Esophagus squamous epithelium (tissue), 4 donors: ENCODE measurements around the gene NUP210.

ENCODE experiments used
- CTCF ChIP-seq, 6 experiments: fragments of 450-650 bp in 4 of 6; fragments of 200-600 bp in 2 of 6; sonication (generic) in 2 of 6; IDR thresholded peaks; one replicate each; pipeline ENCODE4 v1.5.1; 2016 to 2019; ENCODE audit warnings: antibody characterized with exemption in 6 of 6, mild to moderate bottlenecking in 4 of 6, moderate library complexity in 4 of 6
- POLR2A ChIP-seq, 4 donors: fragments of 450-650 bp; IDR thresholded peaks; one replicate each; pipeline ENCODE4 v1.6.1; 2017; ENCODE audit warnings: antibody characterized with exemption in 4 of 4, mild to moderate bottlenecking in 4 of 4, moderate library complexity in 3 of 4

GRCh38 chr3:13294442-13295351 lies 125.4 kb downstream of the NUP210 start:
- TF ChIP-seq POLR2A (IDR thresholded peaks at IDR 0.05) (no peak), CTCF (IDR thresholded peaks at IDR 0.05) (no peak)
